GM15510 (cell line): Measurements from ENCODE around the gene IKBIP.

Source experiments
- POLR2A ChIP-seq: IDR thresholded peaks from 3 replicates; pipeline ENCODE4 v1.6.1; 2011; ENCODE audit warnings: borderline replicate concordance; ENCODE audit not compliant: insufficient read length; ENCODE audit errors: extremely low read depth

IKBIP gene, protein sequence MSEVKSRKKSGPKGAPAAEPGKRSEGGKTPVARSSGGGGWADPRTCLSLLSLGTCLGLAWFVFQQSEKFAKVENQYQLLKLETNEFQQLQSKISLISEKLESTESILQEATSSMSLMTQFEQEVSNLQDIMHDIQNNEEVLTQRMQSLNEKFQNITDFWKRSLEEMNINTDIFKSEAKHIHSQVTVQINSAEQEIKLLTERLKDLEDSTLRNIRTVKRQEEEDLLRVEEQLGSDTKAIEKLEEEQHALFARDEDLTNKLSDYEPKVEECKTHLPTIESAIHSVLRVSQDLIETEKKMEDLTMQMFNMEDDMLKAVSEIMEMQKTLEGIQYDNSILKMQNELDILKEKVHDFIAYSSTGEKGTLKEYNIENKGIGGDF

DNA sequence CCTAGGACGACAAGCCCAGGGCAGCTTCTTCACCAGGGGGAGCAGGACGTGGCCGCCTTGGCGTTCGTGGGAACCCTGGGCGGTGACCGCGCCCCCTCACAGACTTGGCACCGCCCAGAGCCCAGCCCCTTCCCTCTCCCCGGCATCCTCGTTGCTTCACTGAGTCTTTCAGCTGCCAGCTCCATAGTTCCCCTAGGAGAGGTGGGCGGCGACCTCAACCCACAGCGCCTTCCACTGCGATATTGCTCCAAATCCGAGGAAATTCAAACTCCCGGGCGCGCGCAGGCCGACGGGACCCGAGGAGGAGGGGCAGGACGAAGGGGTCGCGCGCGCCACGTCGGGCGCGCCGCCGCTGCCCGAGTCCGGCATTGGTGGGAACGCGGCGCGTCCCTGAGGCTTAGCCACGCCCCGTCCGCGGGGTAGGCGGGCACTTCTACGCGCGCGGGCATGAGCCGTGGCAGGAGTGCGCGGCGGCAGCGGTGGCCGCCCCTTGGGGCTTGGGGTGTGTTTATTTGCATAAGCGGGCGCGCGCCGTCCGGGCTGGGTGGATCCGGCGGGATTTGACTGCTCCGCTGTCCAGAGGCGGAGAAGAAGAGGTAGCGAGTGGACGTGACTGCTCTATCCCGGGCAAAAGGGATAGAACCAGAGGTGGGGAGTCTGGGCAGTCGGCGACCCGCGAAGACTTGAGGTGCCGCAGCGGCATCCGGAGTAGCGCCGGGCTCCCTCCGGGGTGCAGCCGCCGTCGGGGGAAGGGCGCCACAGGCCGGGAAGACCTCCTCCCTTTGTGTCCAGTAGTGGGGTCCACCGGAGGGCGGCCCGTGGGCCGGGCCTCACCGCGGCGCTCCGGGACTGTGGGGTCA lies at the start of gene IKBIP, which contains the start of gene APAF1:
IKBIP (minus strand) TSS at position 77 of the 860 bp plus-strand sequence. CDS start 87 bp downstream, outside the sequence.
APAF1 (plus strand) TSS at position 579 of the 860 bp plus-strand sequence. CDS start 3,070 bp downstream, outside the sequence.
- TF ChIP-seq POLR2A = peak; percentile 87

DNA sequence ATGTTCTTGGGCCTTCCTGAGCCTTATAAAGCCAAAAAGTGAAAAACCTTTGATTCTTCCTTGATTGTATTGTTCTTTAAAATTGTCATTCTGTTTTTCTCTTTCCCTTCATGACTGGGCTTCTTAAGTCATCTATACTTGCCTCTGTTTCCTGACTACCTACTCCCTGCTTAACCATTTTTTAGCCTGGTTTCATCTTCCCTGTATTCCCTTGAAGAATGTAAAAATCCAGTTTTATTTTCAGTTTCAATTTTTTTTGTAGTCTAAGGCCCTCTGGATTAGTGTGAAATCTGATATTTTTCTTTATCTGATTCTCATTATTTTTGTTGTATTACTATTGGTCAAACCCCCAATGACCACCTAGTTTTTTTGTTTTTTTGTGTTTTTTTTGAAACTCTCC lies 46.8 kb upstream of the IKBIP start:
- TF ChIP-seq POLR2A = no peak

DNA sequence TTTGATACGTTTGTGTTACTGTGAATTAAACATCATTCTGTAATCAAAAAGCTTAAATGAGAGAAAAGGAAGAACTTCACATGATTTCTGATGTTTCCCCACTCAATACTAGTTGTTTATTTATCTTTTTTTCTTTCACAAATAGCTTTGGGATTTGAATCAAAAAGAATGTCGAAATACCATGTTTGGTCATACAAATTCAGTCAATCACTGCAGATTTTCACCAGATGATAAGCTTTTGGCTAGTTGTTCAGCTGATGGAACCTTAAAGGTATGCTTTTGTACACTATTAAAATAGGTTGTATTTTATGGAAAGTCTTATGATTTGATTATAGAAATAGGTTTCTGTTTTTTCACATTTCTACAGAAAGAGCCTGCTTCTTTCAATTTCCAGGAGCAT lies 42.0 kb upstream of the IKBIP start:
- no peak for TF ChIP-seq POLR2A

DNA sequence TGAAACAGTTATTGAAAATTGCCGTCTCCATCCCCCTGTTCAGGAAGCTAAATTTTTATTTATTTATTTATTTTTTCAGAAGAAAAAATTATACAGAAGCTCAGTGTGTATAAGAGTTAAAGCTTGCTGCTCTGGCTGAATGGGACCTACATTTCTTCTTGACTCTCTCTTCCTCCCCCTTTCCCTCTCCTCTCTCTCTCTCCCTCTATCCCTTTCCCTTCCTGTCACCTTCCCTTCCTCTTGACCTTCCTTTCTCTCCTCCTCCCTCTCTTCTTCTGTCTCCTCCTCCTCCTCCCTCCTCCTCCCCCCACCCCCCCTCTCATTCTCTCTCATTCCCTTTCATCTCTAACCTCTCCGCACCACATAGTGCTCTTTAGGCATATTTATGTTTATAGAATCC lies 39.6 kb upstream of the IKBIP start:
- TF ChIP-seq POLR2A = no peak

DNA sequence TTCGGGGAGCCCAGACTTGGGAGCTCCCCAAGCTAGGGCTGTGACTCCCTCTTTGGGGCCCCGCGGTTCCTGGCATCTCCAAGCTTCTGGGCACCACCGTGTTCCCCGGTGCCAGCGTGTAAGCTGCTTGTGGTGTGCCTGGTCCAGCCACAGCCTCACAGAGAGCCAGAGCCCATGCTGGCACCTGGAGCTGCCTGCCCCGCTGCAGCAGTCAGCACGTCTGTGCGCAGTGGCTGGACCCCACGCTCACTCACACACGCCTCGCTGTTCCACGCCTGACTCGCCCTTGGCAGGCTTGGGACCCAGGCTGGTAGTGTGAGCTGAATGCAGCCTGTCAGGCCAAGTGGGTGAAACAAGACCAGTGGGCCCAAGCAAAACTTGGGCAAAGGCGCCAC lies 35.0 kb upstream of the IKBIP start:
- no peak for TF ChIP-seq POLR2A

DNA sequence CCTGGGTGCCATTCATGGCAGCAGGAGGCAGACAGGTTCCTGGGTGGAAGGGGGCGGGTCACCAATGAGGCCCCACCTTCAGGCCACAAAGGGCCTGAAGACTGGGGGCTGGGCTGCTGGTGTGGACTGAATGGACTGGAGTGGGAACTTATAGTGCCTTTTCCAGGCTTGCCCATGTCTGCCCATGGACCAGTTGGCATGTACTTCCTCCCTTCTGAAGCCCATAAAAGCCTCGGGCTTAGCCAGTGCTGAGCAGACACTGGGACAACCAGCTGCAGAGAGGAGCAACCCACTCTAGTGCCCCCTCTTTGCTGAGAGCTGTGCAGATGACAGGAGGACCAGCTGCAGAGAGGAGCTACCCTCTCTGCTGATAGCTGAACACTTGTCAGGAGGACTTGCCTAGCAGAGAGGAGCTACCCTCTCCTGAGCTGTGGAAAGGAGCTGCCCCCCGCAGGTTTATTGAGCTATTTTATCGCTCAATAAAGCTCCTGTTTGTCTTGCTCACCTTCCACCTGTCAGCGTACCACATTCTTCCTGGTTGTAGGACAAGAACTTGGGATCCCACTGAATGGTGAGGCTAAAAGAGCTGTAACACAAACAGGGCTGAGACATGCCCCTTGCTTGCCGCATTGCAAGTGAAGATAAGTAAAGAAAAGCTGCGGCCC lies 34.5 kb upstream of the IKBIP start:
- TF ChIP-seq POLR2A = no peak

DNA sequence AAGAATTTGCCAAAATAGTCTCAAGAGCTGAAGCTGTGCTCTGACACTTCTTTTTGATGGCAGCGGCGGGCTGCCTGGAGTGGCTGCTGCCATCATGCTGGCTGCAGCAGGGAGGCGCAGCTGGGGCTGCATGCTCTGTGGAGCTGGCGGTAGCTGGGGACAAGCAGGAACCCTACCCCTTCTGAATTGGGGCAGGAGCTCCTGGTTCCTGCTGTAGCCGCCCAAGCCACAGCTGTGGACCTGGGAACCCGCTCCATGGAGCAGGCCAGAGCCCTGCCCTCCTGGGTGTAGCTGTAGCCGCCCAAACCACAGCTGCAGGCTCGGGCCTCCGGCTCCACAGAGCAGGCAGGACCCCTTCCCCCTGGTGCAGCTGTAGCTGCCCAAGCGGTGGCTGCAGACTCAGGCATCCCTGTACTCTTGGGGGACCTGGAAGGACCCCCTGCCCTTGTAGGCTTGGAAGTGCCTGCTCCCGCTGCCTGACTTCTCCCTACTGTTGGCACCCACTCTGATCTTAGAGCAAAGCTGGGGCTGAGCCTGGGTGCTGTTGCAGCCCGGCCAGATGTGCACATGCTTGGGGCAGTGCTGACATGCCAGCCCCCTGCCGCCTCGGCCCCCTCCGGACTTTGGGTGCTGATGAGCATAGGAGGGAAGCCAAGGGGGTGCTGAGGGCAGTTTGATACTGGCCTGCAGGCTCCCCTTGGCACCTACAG lies 33.8 kb upstream of the IKBIP start:
- no peak for TF ChIP-seq POLR2A

DNA sequence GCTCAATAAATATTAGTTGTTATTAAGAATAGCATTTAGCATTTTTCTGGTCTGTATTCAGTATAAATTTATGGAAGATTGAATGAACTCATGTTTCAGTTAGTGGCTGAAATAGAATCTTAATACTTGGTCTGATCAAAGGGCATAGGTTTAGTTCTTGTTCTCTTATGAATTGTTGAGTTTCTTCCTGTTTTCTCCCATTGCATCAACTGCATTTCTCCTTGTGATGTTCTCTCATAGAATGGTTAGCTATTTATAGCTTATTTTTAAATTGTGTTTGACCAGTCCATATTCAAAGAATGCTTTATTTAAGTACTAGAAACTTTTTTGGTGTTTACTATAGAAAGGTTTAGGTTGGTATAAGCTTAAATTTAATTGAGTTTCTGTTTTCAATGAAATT lies 30.3 kb upstream of the IKBIP start:
- TF ChIP-seq POLR2A = no peak

DNA sequence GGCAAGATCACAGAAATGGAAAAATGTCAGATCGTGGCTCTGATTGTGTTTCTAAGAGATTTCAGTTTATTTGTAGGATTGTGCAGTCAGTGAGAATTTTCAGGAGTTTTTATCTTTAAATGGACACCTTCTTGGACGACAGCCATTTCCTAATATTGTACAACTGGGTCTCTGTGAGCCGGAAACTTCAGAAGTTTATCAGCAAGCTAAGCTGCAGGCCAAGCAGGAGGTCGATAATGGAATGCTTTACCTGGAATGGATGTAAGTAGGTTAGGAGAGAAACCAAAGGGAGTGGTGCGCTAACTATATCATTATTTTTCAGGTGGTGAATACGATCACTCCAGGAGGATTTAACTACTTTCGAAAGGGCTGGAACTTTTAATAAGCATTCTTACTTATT lies 26.9 kb upstream of the IKBIP start:
- no peak for TF ChIP-seq POLR2A

DNA sequence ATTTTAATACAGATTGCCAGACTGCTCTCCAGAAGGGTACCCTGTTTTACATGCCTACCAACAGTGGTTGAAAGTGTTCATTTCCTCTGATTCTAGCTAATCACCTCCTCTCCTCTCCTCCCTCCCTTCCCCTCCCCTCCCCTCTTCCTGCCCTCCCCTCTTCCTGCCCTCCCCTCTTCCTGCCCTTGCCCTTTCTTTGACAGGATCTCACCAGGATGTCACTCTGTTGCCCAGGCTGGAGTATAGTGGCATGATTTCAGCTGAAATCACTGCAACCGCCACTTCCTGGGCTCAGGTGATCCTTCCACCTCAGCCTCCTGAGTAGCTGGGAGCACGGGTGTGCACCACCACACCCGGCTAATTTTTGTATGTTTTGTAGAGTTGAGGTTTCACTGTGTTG lies 25.2 kb upstream of the IKBIP start:
- no peak for TF ChIP-seq POLR2A

DNA sequence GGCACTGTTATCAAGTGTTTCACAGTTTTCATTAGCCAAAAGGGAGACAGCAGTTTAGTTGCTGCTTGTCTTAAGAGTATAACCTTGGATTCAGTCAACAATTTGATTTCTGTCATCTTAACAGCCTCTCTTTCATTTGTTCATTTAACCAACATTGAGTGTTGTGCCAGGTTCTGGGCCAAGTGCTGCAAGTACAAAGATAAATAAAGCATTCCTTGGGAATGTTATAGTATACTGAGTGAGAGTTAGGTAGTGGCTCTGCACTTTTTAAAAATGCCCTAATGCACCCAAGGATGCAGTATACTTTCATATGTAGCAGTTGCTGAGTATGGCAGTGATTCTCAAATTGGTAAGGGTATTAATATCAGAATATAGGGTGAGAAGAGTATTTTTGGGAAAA lies 15.9 kb upstream of the IKBIP start:
- TF ChIP-seq POLR2A = no peak

DNA sequence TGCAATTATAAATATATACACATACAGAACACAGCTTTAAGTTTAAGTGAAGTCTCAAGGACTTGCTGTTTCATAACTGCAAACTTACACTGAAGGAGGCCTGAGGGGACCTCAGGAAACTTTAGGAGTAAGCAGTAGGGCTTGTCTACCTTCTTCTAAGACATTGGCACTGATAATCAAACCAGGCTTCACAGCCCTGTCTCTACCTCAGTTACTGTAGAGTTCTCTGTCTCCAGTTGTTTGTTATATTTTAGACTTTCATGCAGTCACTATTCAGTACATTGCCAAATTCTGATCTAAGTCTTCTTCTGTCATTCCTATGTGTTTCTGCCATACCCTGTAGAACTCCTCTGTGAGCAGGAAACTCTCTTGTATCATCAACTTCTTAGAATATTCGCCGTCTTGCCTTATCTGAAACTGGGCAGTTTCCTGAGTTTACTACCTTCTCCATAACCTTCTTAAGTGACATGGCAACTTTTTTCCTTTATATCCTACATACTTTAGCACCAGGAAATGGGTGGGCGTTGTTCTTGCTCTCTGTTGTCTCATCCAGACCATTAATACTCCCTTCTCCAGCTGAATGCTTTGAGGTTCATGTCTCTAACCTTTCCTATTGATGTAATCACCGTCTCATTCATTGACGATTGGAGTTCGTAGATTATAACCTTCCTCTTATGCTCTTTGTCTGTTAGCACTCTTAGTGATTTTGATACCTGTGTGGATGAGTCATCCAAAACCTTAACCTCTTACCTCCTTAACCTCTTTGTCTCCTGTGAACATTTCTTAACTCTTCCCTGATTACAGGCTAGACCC lies 11.9 kb upstream of the IKBIP start:
- TF ChIP-seq POLR2A = no peak

DNA sequence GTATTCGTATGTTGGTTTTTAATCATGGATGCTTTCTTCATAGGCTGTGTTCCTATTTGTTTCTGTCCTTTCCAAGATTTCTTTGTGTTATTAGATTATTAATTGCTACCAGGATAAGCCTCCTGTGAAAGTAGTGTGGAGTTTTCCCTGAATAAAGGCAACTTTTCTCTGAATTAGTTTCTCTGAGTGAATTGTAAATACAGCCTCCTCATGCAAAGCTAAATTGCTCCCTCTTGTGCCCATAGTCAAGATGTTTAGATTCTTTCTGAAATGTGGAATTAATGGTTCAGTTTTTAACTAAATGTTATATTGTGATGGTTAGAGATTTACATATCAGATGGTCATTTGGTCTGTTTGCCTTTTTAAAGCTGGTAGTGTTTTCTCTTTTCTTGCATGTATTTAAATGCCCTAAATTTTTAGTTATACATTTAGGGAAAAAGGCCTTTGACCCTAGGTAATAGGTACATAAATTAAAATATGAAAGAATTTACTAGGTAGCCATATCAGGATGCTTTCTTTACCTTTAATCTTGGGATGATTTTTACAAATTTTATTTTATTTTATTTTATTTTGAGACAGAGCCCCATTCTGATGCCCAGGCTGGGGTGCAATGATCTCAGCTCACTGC lies 9.4 kb upstream of the IKBIP start:
- TF ChIP-seq POLR2A = no peak

DNA sequence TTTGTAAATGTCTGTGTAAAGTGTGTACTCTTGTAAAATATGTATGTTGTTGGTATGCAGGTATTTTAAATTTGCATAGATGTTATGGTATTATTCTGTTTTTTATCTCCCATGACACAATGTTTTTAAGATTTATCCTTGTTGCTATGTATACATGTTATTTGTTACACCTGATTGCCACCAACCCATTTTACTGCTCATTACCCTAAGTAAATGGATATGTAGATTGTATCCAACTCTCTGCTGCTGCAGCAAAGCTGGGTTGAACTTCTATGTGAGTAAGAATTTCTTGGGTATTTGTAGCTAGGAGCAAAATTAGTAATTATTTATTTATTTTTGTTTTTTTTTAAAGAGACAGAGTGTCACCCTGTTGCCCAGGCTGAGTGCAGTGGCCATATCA lies 6.7 kb upstream of the IKBIP start:
- no peak for TF ChIP-seq POLR2A
